ENCODE measurements around the gene AXL. TPM values are rescaled to one million over a fixed set of nuclear protein-coding genes. Genes with fewer than 3 reads are reported as not detected.

Gene AXL
- total and polyA plus RNA-seq, 2 of the 8 experiments (the other 6 are each of a cell fraction or from before 2014, with no cell fraction given), result 35.3 to 51.0 TPM

DNA sequence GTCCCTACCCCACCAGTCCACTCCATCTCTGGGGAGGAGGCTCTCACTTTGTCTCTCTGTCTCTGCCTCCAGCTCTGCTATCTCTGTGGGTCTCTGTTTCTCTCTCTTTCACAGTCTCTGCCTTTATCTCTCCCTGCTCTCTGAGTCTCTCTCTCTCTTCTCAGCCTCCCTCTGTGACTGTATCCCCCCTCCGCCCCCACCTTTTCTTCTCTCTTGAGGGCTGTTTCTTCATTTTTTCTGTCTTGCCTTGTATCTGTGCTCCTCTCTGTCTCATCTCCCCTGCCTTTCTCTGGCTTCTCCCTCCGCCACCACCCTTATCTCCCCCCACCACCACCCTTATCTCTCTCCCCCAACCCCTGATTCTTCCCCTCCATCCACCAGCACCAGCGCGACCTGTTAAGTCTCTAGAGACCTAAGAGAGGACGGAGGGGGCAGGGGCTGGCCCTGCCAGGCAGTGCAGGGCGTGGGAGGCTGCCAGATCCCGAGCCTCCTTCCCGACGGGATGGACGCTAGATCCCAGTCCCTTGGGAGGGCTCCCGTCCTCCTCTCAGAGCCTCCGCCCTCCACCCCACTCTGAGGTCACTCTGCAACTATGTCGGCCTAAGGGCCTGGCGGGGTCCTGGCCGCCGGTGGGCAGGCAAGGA lies 1.0 kb downstream of the AXL start:
- no peak for FAIRE-seq

More for the DNA sequence above, 1.0 kb downstream of the AXL start:
- Histone ChIP-seq H3K18ac (ENCODE audit: extremely low read depth, low read length) (peak overlapping the region; percentile 48), H3K4ac (replicated peaks; ENCODE audit: insufficient read length, low read depth, low read length) (no peak overlapping the region), H4K8ac (ENCODE audit: extremely low read depth, insufficient read depth, low read length) (no peak overlapping the region; the same call in 1 of the 2 replicates), H3K79me1 (ENCODE audit: low read depth, low read length) (peaks cover 7% of the 10 kb centered on the region), H3K27ac (ENCODE audit: low read depth, low read length) (no peak overlapping the region), H3K79me2 (ENCODE audit: control insufficient read depth in 1 of 2, insufficient read depth in 2 of 2, low read length in 2 of 2) (peaks cover 0 to 18% of the 10 kb centered on the region in 2 experiments; a peak in 2 of 4 replicates), H2BK5ac (ENCODE audit: low read depth, low read length) (peak overlapping the region; percentile 96; the same call in 1 of the 2 replicates), H3K4me2 (ENCODE audit: insufficient read depth in 1 of 2, low read depth in 2 of 2, low read length in 2 of 2) (peak overlapping the region; percentile 87 to 93), H4K20me1 (replicated peaks in 1 of 2; ENCODE audit: control insufficient read depth in 1 of 2, insufficient read depth in 2 of 2, low read length in 2 of 2) (no peaks in the 10 kb centered on the region), H4K91ac (replicated peaks; ENCODE audit: insufficient read length, low read length) (no peak overlapping the region), H3K4me1 (replicated peaks in 1 of 4; ENCODE audit: control insufficient read depth in 3 of 4, insufficient read depth in 4 of 4, low read length in 3 of 4) (peaks cover 2 to 20% (median 14%) of the 10 kb centered on the region in 4 experiments), H2BK120ac (replicated peaks; ENCODE audit: low read depth, low read length) (no peak overlapping the region), H3K27me3 (replicated peaks in 1 of 4; ENCODE audit: control insufficient read depth in 3 of 4, extremely low read depth in 1 of 4, insufficient read depth in 3 of 4, low read length in 3 of 4) (no peaks in the 10 kb centered on the region), H2BK15ac (ENCODE audit: low read length) (no peak overlapping the region; the same call in 1 of the 2 replicates), H3K36me3 (ENCODE audit: control insufficient read depth in 2 of 4, insufficient read depth in 4 of 4, low read length in 3 of 4) (peaks cover 0 to 14% (median 3%) of the 10 kb centered on the region in 4 experiments; a peak in 4 of 8 replicates), H3K56ac (replicated peaks; ENCODE audit: insufficient read length, low read depth, low read length) (peak overlapping the region; percentile 78), H2BK20ac (ENCODE audit: low read length) (no peak overlapping the region), H3K9me3 (ENCODE audit: insufficient read depth in 2 of 2, low read depth in 1 of 2, low read length in 1 of 2) (no peaks in the 10 kb centered on the region), H4K5ac (ENCODE audit: insufficient read length, low read depth, low read length) (no peak overlapping the region), H3K23ac (ENCODE audit: insufficient read length) (no peak overlapping the region), H2AFZ (ENCODE audit: low read length) (no peak overlapping the region), H2BK12ac (ENCODE audit: low read depth, low read length) (peak overlapping the region; percentile 39; the same call in 1 of the 2 replicates), H3K23me2 (ENCODE audit: low read depth, low read length) (peaks cover 8% of the 10 kb centered on the region), H2AK5ac (ENCODE audit: low read depth, low read length) (no peak overlapping the region), H3K4me3 (ENCODE audit: extremely low read depth in 1 of 4, insufficient read depth in 2 of 4, low read depth in 3 of 4, low read length in 4 of 4) (peak overlapping the region; percentile 32 to 89 (median 61)), H3K14ac (ENCODE audit: insufficient read length) (no peak overlapping the region), H3K9ac (replicated peaks in 1 of 4; ENCODE audit: extremely low read depth in 1 of 4, low read depth in 3 of 4, low read length in 3 of 4) (peak overlapping the region in 1 of 4 experiments; percentile 50; a peak in 4 of 7 replicates)
- ChIA-PET CTCF (ENCODE audit: partially characterized antibody) (interaction anchor here (0.9 to 3.6 kb wide), 7 partner anchors 15 to 46 kb away, joined by 3 to 15 read pairs (median 6); partner anchors contain the start of gene HNRNPUL1), POLR2A (ENCODE audit: partially characterized antibody) (interaction anchor here (0.8 to 3.3 kb wide), 10 partner anchors 10 to 88 kb away, joined by 3 to 32 read pairs (median 4); partner anchors contain the start of genes CYP2S1 and HNRNPUL1)
- TF ChIP-seq CREB1 (IDR thresholded peaks at IDR 0.05) (no peak), CTBP2 (IDR thresholded peaks at IDR 0.05; ENCODE audit: borderline replicate concordance, insufficient read depth, insufficient read length, low read length) (no peak), POLR2A (IDR thresholded peaks at IDR 0.05; ENCODE audit: control extremely low read depth in 1 of 2, low read depth in 2 of 2, low read length in 2 of 2) (no peak)
- 34% methylated on average over 11 of the region's 16 CpGs; no CpG with 5 or more reads in 1 of the 2 experiments for WGBS, 2 experiments (ENCODE audit: extremely low coverage in 1 of 2, insufficient coverage in 1 of 2, insufficient read length in 1 of 2, insufficient replicate concordance in 2 of 2, low coverage in 1 of 2, low lambda C conversion rate in 2 of 2, missing lambda C conversion rate in 1 of 2)
- no peak for DNase-seq (ENCODE audit: low read depth in 1 of 2, low spot score in 2 of 2)

Measured in H1 (cell line).